ENCODE results near the gene MLLT1.

- no peak for TF ChIP-seq SP1 (IDR thresholded peaks at IDR 0.05)
- no peak for TF ChIP-seq ZNF384 (IDR thresholded peaks at IDR 0.05)
- TF ChIP-seq CTBP1 (IDR thresholded peaks at IDR 0.05; ENCODE audit: borderline replicate concordance) = no peak
- no peak for TF ChIP-seq BHLHE40 (IDR thresholded peaks at IDR 0.05; ENCODE audit: borderline replicate concordance)
- TF ChIP-seq ARNT (IDR thresholded peaks at IDR 0.05) = no peak
- no peak for TF ChIP-seq SUZ12 (IDR thresholded peaks at IDR 0.05)
- TF ChIP-seq TARDBP (IDR thresholded peaks at IDR 0.05) = no peak
Observed at GRCh38 chr19:6213696-6214641, 65.8 kb downstream of the MLLT1 start.
